Ishikawa (cell line): ENCODE data around the gene ZNF492.

Experiments used
- EP300 ChIP-seq: IDR thresholded peaks from 2 replicates; pipeline ENCODE4 v1.6.1; 2012; ENCODE audit warnings: borderline replicate concordance
- TAF1 ChIP-seq: IDR thresholded peaks from 2 replicates; pipeline ENCODE4 v1.6.1; 2012; ENCODE audit warnings: low read depth, mild to moderate bottlenecking
- TF ChIP-seq, protein P1 (sequence below): IDR thresholded peaks from 2 replicates; pipeline ENCODE4 v1.6.1; 2012

DNA sequence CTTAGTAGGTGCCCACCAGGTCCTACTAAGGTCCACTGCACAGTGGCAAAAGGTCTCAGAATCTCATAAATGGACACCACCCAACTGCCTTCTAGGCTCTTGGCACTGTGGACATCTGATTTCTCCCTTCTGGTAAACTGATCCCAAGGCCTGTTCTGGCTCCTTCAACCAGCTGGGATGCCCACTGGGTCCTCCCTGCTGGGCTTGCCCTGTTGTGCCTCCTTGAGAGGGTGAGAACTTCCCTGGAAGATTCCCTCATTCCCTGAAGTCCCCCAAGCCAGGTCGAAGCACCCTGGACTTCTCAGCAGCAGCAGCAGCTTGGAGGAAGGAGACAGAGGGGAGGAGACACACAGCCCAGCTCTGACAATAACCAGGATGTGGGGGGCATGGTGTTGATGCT lies 6.6 kb upstream of the ZNF492 start:
- TF ChIP-seq EP300 (no peak), TAF1 (no peak)
- TF ChIP-seq, protein P1, sequence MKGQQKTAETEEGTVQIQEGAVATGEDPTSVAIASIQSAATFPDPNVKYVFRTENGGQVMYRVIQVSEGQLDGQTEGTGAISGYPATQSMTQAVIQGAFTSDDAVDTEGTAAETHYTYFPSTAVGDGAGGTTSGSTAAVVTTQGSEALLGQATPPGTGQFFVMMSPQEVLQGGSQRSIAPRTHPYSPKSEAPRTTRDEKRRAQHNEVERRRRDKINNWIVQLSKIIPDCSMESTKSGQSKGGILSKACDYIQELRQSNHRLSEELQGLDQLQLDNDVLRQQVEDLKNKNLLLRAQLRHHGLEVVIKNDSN: no peak
